A673 (cell line): ENCODE results near the gene TM6SF1.

Experiments used
- CTCF ChIP-seq: fragments of 300-800, 200-600 bp; sonication (generic); conservative IDR thresholded peaks from 2 replicates; pipeline ENCODE4 v1.5.1; 2017; ENCODE audit warnings: low read depth, mild to moderate bottlenecking, antibody characterized with exemption, low read length, moderate library complexity, mixed read lengths
- EZH2 ChIP-seq: fragments of 200-600 bp; sonication (generic); IDR thresholded peaks from 2 replicates; pipeline ENCODE4 v1.6.1; 2017; ENCODE audit warnings: borderline replicate concordance, low read depth, mild to moderate bottlenecking, mixed read lengths, antibody characterized with exemption, low read length; ENCODE audit not compliant: poor library complexity, severe bottlenecking

- no peak for TF ChIP-seq CTCF
- TF ChIP-seq EZH2: no peak
These were observed 366 bp downstream of the TM6SF1 start for GRCh38 chr15:83107841-83108181.
